Colonic mucosa (tissue), 4 donors: Measurements from ENCODE around the gene SUGCT. TPM values are rescaled to one million over a fixed set of nuclear protein-coding genes. Genes with fewer than 3 reads are reported as not detected.

Source experiments
- DNase-seq: peaks from one replicate; pipeline ENCODE4 v3.0.0-alpha.2; 2020
- H3K27ac ChIP-seq: fragments of 200-600 bp; one replicate; pipeline ENCODE4 v1.8.0; 2021
- H3K27me3 ChIP-seq: fragments of 200-600 bp; one replicate; pipeline ENCODE4 v1.8.0; 2021
- H3K36me3 ChIP-seq: fragments of 200-600 bp; one replicate; pipeline ENCODE4 v1.8.0; 2021
- H3K4me1 ChIP-seq: fragments of 200-600 bp; one replicate; pipeline ENCODE4 v1.8.0; 2021; ENCODE audit warnings: mild to moderate bottlenecking
- H3K4me3 ChIP-seq: fragments of 200-600 bp; one replicate; pipeline ENCODE4 v1.8.0; 2021
- H3K9ac ChIP-seq, 2 donors: one replicate each; pipeline ENCODE4 v1.7.0; 2013; ENCODE audit warnings: control low read depth in 2 of 2, low read depth in 2 of 2, low read length in 2 of 2
- H3K9me3 ChIP-seq: fragments of 200-600 bp; one replicate; pipeline ENCODE4 v1.8.0; 2021
- CTCF ChIP-seq: fragments of 200-600 bp; IDR thresholded peaks from one replicate; pipeline ENCODE4 v1.8.0; 2022; ENCODE audit warnings: antibody characterized with exemption, mild to moderate bottlenecking
- intact Hi-C: fragments of 100-400 bp; cut with DNase I; formaldehyde crosslinking; loops from one replicate; pipeline ENCODE4 v1.14.1; 2022
- total RNA-seq, 2 donors: library from RNA; stranded (reverse); fragmentation: NEBNext Ultra II Directional in 1 of 2; extraction: Animal tissue kit (Norgen Biotek cat#: 25700) in 1 of 2; gene quantifications; one replicate each; pipeline ENCODE4 v1.2.1, GENCODE V29; 2021
- donor health status: healthy.
- donor health status: DM: no; HTN: no; CAD: no.
- donor health status: DM: no; HTN: no; CAD: no.

SUGCT gene
- total RNA-seq, 2 donors from 2014 or later: 3.6 to 15.1 TPM

- no peak for DNase-seq
- Histone ChIP-seq H3K27me3 (no peaks in the 10 kb centered on the region), H3K27ac (no peak overlapping the region), H3K9ac (no peak overlapping the region), H3K4me3 (no peak overlapping the region), H3K9me3 (no peaks in the 10 kb centered on the region), H3K4me1 (no peaks in the 10 kb centered on the region), H3K36me3 (no peaks in the 10 kb centered on the region)
- intact Hi-C loops: no loop called here
- no peak for TF ChIP-seq CTCF
These were observed 47.6 kb downstream of the SUGCT start for GRCh38 chr7:40182452-40182851.

GRCh38 chr7:40186586-40186985 is 51.8 kb downstream of the SUGCT start:
- DNase-seq: no peak
- Histone ChIP-seq H3K9ac (no peak overlapping the region), H3K36me3 (no peaks in the 10 kb centered on the region), H3K4me3 (no peak overlapping the region), H3K27me3 (no peaks in the 10 kb centered on the region), H3K4me1 (no peaks in the 10 kb centered on the region), H3K27ac (no peak overlapping the region), H3K9me3 (no peaks in the 10 kb centered on the region)
- intact Hi-C loops: no loop called here
- TF ChIP-seq CTCF: no peak

- H3K36me3 ChIP-seq: no peaks in the 10 kb centered on the region
- TF ChIP-seq CTCF: no peak
- H3K9ac ChIP-seq: no peak overlapping the region
- no peak overlapping the region for H3K4me3 ChIP-seq
- H3K9me3 ChIP-seq: no peaks in the 10 kb centered on the region
- intact Hi-C loops: no loop called here
- H3K27me3 ChIP-seq: no peaks in the 10 kb centered on the region
- no peak overlapping the region for H3K27ac ChIP-seq
- H3K4me1 ChIP-seq: no peaks in the 10 kb centered on the region
- DNase-seq: no peak
These were observed 57.2 kb downstream of the SUGCT start for GRCh38 chr7:40192036-40192435.

DNA sequence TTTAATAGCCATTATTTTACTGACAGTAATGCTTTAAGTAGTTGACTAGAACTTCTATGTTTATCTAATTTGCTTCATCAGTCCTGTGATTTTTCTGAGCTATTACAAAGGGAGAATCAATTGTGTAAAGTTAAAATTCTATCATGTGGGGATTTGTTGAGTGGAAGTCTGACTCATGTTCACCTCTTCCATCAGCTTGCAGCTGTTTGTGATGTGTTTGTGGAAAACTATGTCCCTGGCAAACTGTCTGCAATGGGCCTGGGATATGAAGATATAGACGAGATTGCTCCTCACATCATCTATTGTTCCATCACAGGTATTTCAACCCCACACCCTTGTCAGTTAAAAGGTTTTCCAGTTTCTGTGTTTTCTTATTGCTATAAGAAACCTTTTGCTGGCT is 59.9 kb downstream of the SUGCT start:
- Histone ChIP-seq H3K9me3 (no peaks in the 10 kb centered on the region), H3K9ac (no peak overlapping the region), H3K4me1 (no peaks in the 10 kb centered on the region), H3K27ac (no peak overlapping the region), H3K4me3 (no peak overlapping the region), H3K27me3 (no peaks in the 10 kb centered on the region), H3K36me3 (no peaks in the 10 kb centered on the region)
- intact Hi-C loops: no loop called here
- TF ChIP-seq CTCF: no peak
- DNase-seq: no peak

DNA sequence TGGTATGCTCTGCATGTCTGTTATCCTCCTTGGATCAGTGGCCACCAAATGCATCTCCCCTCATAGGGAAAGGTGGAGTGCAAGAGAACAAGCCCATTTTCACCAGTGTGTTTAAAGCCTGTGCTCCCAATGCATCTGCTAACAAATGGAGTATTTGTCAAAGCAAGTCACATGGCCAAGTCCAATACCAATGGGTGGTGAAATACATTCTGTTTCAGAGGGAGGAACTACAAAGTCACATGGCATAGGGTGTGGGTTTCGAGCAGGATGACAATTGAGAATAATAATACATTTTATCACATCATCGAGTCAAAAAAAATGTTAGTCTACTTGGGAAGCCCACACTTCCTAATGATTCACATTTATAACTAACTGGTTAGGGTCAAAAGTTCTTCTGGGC is 62.7 kb downstream of the SUGCT start:
- H3K4me3 ChIP-seq: no peak overlapping the region
- H3K9me3 ChIP-seq: no peaks in the 10 kb centered on the region
- no peak for TF ChIP-seq CTCF
- DNase-seq: no peak
- H3K27me3 ChIP-seq: no peaks in the 10 kb centered on the region
- H3K27ac ChIP-seq: no peak overlapping the region
- no peak overlapping the region for H3K9ac ChIP-seq
- H3K4me1 ChIP-seq: no peaks in the 10 kb centered on the region
- intact Hi-C loops: no loop called here
- no peaks in the 10 kb centered on the region for H3K36me3 ChIP-seq
